Epithelial cell of proximal tubule (primary cell): Measurements from ENCODE around the gene VEGFC. TPM values are rescaled to one million over a fixed set of nuclear protein-coding genes. Genes with fewer than 3 reads are reported as not detected.

Experiments
- DNase-seq: peaks from one replicate; pipeline ENCODE4 v3.0.0-alpha.2; 2011; ENCODE audit warnings: low read depth
- H3K4me3 ChIP-seq: 2 replicates; pipeline ENCODE4 v1.5.1; 2011; ENCODE audit warnings: low read depth, mild to moderate bottlenecking, low read length
- total RNA-seq: library from RNA; depleted of rRNA; stranded (reverse); fragments of >200 nt; gene quantifications from 2 replicates; pipeline ENCODE4 v1.2.3, GENCODE V29; 2015
- TF ChIP-seq, protein P1 (sequence below): conservative IDR thresholded peaks from 2 replicates; pipeline ENCODE4 v1.5.1; 2012; ENCODE audit warnings: low read depth, mild to moderate bottlenecking, low read length

VEGFC gene
- total RNA-seq, 1 donor from 2014 or later = 11.0 TPM

DNA sequence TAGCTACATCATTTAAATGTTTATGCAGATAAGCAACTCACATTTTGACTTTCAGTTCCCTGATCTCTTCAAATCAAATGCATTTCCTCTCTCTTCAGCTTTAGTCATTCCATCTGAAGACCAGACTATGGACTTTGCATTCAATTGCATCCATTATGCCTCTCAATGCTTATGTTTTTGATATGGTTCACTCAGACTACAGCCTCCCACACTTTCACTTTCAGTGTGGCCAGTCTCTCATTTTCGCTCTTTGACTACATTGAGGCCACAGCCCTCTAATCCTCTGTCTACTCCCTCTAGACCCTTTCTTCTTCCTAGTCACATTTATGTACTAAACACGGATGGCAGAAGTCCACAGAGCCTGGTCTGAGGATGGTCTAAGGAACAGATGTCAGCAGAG lies 24.5 kb upstream of the VEGFC start:
- DNase-seq = no peak
- no peak overlapping the region for H3K4me3 ChIP-seq
- TF ChIP-seq, protein P1, sequence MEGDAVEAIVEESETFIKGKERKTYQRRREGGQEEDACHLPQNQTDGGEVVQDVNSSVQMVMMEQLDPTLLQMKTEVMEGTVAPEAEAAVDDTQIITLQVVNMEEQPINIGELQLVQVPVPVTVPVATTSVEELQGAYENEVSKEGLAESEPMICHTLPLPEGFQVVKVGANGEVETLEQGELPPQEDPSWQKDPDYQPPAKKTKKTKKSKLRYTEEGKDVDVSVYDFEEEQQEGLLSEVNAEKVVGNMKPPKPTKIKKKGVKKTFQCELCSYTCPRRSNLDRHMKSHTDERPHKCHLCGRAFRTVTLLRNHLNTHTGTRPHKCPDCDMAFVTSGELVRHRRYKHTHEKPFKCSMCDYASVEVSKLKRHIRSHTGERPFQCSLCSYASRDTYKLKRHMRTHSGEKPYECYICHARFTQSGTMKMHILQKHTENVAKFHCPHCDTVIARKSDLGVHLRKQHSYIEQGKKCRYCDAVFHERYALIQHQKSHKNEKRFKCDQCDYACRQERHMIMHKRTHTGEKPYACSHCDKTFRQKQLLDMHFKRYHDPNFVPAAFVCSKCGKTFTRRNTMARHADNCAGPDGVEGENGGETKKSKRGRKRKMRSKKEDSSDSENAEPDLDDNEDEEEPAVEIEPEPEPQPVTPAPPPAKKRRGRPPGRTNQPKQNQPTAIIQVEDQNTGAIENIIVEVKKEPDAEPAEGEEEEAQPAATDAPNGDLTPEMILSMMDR = no peak

DNA sequence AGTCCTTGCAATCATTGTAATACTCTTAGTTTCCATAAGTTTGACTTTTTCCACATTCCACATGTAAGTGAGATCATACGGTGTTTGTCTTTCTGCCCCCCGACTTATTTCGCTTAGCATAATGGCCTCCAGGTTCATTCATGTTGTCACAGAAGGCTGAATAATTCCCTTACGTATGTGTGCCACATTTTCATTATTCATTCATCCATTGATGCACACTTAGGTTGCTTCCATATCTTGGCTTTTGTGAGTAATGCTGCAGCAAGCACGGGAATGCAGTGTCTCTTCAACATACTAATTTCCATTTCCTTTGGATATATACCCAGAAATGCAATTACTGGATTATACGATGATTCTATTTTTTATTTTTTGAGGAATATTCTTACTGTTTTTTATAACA lies 22.0 kb upstream of the VEGFC start:
- TF ChIP-seq, protein P1 = no peak
- DNase-seq = no peak

DNA sequence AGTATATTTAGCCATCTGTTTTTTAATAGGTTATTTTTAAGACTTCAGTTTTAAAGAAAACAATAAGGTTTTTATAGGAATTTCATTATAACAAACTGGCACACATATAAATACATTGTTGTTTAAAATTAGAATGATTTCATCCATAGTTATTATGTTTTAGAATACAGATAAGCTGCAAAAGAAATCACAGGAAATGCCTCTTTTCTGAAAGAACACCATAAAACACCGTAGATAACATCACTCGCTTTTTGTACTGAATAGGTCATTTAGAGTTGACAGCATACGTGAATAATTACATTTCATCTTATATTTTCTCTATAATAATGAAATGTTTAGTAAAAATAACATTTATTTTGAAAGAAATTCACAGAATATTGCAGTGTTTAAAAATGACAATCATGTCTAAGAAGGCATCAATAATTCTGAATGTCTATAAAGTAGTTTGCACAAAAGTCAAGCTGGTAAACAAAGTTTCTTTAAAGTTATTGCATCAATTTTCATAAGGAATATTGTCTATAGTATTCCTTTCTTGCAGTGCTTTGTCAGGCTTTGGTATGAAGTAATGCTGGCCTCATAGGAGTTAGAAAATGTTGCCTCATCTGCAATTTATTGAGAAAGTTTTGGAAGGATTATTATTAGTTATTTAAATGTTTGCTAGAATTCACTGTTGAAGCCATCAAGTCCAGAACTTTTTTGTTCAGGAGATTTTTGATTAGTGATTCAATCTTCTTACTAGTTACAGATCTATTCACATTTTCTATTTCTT lies 17.9 kb upstream of the VEGFC start:
- TF ChIP-seq, protein P1 = no peak
- no peak for DNase-seq
- H3K4me3 ChIP-seq = no peak overlapping the region

More for the DNA sequence above, 22.0 kb upstream of the VEGFC start:
- H3K4me3 ChIP-seq = no peak overlapping the region

DNA sequence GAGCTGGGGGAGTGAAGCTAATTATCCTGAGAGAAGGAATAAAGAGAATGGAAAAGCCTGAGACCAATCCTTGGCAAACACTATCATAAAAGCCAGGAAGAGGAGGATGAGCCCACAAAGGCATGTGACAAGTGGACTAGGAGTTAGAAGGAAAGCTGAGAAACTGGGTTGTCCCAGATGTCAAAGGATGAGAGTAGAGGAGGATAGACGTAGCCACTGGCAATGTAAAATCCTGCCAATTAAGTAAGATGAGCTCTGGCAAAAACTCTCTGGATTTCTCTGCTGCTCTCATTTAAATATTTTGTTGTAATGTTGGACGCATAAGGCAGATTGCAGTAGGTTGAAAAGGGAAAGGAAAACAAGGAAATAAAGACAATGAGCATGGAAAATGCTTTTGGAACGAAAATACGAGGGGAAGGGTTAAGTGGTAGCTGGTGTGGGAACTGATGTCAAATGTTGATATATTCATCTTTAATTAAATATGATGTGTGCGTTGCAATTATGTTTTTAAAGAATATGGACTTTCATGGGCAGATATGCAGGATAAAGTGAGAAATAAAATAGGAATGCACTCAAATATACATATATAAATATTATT lies 14.2 kb upstream of the VEGFC start:
- TF ChIP-seq, protein P1 = no peak
- DNase-seq = no peak
- no peak overlapping the region for H3K4me3 ChIP-seq

DNA sequence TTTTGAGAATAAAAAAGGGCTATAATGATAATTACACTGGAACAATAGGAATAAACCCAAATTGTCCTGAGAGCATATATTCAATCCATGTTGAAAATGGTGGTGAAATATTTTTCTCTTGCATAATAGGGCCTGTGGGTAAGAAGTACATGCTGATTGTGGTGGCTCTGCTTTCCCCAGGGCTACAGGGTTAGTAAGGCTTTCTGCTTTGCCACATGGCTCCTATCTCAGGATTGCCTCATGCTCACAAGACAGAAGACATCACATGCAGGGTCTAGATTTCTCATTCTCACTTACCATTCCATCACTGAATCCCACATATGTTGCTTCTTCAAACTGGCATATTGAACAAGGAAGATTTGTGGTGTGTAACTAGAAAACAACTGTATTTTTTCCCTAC lies 12.4 kb upstream of the VEGFC start:
- H3K4me3 ChIP-seq = no peak overlapping the region
- TF ChIP-seq, protein P1 = no peak
- DNase-seq = no peak

- TF ChIP-seq, protein P1 = no peak
- DNase-seq = no peak
- no peak overlapping the region for H3K4me3 ChIP-seq
These were observed 8.3 kb upstream of the VEGFC start for GRCh38 chr4:176800891-176801534.

DNA sequence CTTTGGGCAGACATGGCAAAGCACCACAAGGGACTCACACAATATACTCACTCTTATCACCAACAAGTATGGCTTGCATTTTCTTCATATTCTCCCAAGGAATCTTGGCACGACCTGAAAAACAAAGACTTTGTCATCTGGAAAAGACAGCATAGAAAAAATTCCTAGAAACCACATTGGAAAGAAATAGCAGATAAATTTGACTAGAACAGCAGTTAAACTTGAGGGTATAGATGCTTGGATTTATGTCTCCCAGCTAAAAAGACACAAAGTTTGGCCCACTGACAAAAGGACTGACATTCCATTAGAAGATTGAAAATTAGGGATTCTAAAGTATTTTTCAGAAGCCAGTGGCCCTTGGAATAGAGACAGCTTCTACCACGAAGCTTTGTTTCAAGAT lies 6.9 kb upstream of the VEGFC start:
- no peak for DNase-seq
- H3K4me3 ChIP-seq = no peak overlapping the region
- TF ChIP-seq, protein P1 = no peak
